Measurements from ENCODE around the gene ART3. TPM values are rescaled to one million over a fixed set of nuclear protein-coding genes. Genes with fewer than 3 reads are reported as not detected.

ART3 gene
- total and polyA plus RNA-seq, 9 of the 15 experiments (the other 6 are each of a cell fraction or from before 2014, with no cell fraction given) = 0.69 to 1.4 (median 1.1) TPM; not detected in 1

- TF ChIP-seq EGR1 (conservative IDR thresholded peaks at IDR 0.05) (peak; percentile 72), UBTF (IDR thresholded peaks at IDR 0.05; ENCODE audit: borderline replicate concordance in 1 of 2, low read depth in 2 of 2, low read length in 2 of 2) (0 out of 4 replicates have a peak, but pooled peaks of 1 of the 2 experiments have one; percentile 0), ATF3 (IDR thresholded peaks at IDR 0.05) (no peak), ATF3 (CRISPR knock-in tag; conservative IDR thresholded peaks at IDR 0.05) (0 out of 2 replicates have a peak, but pooled peaks have one; percentile 22), ZNF583 (CRISPR knock-in tag; IDR thresholded peaks at IDR 0.05) (no peak), FOXA1 (IDR thresholded peaks at IDR 0.05; ENCODE audit: borderline replicate concordance) (no peak), MYNN (IDR thresholded peaks at IDR 0.05) (no peak), MYNN (CRISPR knock-in tag; IDR thresholded peaks at IDR 0.05) (no peak), ZNF407 (IDR thresholded peaks at IDR 0.05; ENCODE audit: low read depth) (no peak), HDGF (IDR thresholded peaks at IDR 0.05) (no peak), ZBTB34 (CRISPR knock-in tag; IDR thresholded peaks at IDR 0.05) (no peak), ZNF41 (CRISPR knock-in tag; conservative IDR thresholded peaks at IDR 0.05) (no peak), U2AF1 (optimal IDR thresholded peaks at IDR 0.05; ENCODE audit: low read depth, low read length) (no peak), HNRNPL (IDR thresholded peaks at IDR 0.05; ENCODE audit: low read depth, low read length) (0 out of 2 replicates have a peak, but pooled peaks have one; percentile 34), NFIC (IDR thresholded peaks at IDR 0.05) (peak; percentile 55), TEAD2 (tag; IDR thresholded peaks at IDR 0.05) (no peak), RUNX1 (IDR thresholded peaks at IDR 0.05; ENCODE audit: low read depth) (no peak)
Measured at GRCh38 chr4:76147454-76148141, 73.1 kb downstream of the ART3 start (continued).
